Peyer's patch (tissue), 4 donors: ENCODE results near the gene TRIM4. TPM values are rescaled to one million over a fixed set of nuclear protein-coding genes. Genes with fewer than 3 reads are reported as not detected.

Experiments
- DNase-seq, 3 donors: peaks; one replicate each; pipeline ENCODE4 v3.0.0-alpha.2; 2017 to 2019
- H3K27ac ChIP-seq, 4 donors: fragments of 200-600 bp; sonication (generic); one replicate each; pipeline ENCODE4 v1.5.1; 2016 to 2019
- H3K27me3 ChIP-seq, 2 donors: fragments of 200-600 bp; sonication (generic); one replicate each; pipeline ENCODE4 v1.5.1; 2019
- H3K36me3 ChIP-seq, 3 donors: fragments of 200-600 bp; sonication (generic); one replicate each; pipeline ENCODE4 v1.5.1; 2016 to 2019
- H3K4me1 ChIP-seq, 4 donors: fragments of 200-600 bp; sonication (generic); one replicate each; pipeline ENCODE4 v1.5.1; 2016 to 2019
- H3K4me3 ChIP-seq, 4 donors: fragments of 200-600 bp; sonication (generic); 1 replicate in 3 of 4; 2 replicates in 1 of 4; pipeline ENCODE4 v1.5.1; 2016 to 2019; ENCODE audit warnings: mild to moderate bottlenecking in 1 of 4
- H3K9me3 ChIP-seq, 4 donors: fragments of 200-600 bp; sonication (generic); one replicate each; pipeline ENCODE4 v1.5.1; 2016 to 2019; ENCODE audit warnings: mild to moderate bottlenecking in 1 of 4
- CTCF ChIP-seq, 6 experiments: fragments of 450-650 bp in 4 of 6; fragments of 200-600 bp in 2 of 6; sonication (generic) in 1 of 6; IDR thresholded peaks; one replicate each; pipeline ENCODE4 v1.5.1; 2017 to 2019; ENCODE audit warnings: antibody characterized with exemption in 6 of 6, mild to moderate bottlenecking in 3 of 6, moderate library complexity in 1 of 6
- POLR2A ChIP-seq, 2 donors: fragments of 450-650 bp; IDR thresholded peaks; one replicate each; pipeline ENCODE4 v1.5.1; 2017; ENCODE audit warnings: antibody characterized with exemption in 2 of 2, mild to moderate bottlenecking in 2 of 2, moderate library complexity in 2 of 2
- total RNA-seq, 4 donors: library from RNA; depleted of rRNA; stranded (reverse); fragments of >200 nt; gene quantifications; one replicate each; pipeline ENCODE4 v1.1.0, GENCODE V29; 2016

Gene TRIM4
- total RNA-seq, 4 donors from 2014 or later = 52.1 to 80.9 (median 59.9) TPM

GRCh38 chr7:99863847-99864440, 55.4 kb downstream of the TRIM4 start:
- H3K27me3 ChIP-seq = no peaks in the 10 kb centered on the region
- H3K27ac ChIP-seq = no peak overlapping the region
- no peak for DNase-seq
- H3K4me3 ChIP-seq = no peak overlapping the region
- TF ChIP-seq CTCF (IDR thresholded peaks at IDR 0.05) = no peak
- no peak for TF ChIP-seq POLR2A (IDR thresholded peaks at IDR 0.05)
- H3K9me3 ChIP-seq = no peaks in the 10 kb centered on the region
- H3K4me1 ChIP-seq = no peaks in the 10 kb centered on the region
- H3K36me3 ChIP-seq = no peaks in the 10 kb centered on the region

- Histone ChIP-seq H3K27me3 (no peaks in the 10 kb centered on the region), H3K4me1 (no peaks in the 10 kb centered on the region), H3K36me3 (no peaks in the 10 kb centered on the region), H3K9me3 (no peaks in the 10 kb centered on the region), H3K27ac (no peak overlapping the region), H3K4me3 (no peak overlapping the region)
- TF ChIP-seq CTCF (IDR thresholded peaks at IDR 0.05) (no peak), POLR2A (IDR thresholded peaks at IDR 0.05) (no peak)
- DNase-seq = peak in 2 of 3 donors; percentile 43 to 53
Observed at GRCh38 chr7:99860281-99861127, 58.8 kb downstream of the TRIM4 start.

GRCh38 chr7:99855236-99855635, 64.1 kb downstream of the TRIM4 start:
- H3K36me3 ChIP-seq = no peaks in the 10 kb centered on the region
- no peaks in the 10 kb centered on the region for H3K27me3 ChIP-seq
- no peak overlapping the region for H3K4me3 ChIP-seq
- H3K27ac ChIP-seq = no peak overlapping the region
- no peaks in the 10 kb centered on the region for H3K9me3 ChIP-seq
- DNase-seq = no peak
- no peak for TF ChIP-seq CTCF (IDR thresholded peaks at IDR 0.05)
- TF ChIP-seq POLR2A (IDR thresholded peaks at IDR 0.05) = no peak
- H3K4me1 ChIP-seq = no peaks in the 10 kb centered on the region

- Histone ChIP-seq H3K4me3 (no peak overlapping the region), H3K27ac (no peak overlapping the region), H3K9me3 (no peaks in the 10 kb centered on the region), H3K27me3 (no peaks in the 10 kb centered on the region), H3K4me1 (no peaks in the 10 kb centered on the region), H3K36me3 (no peaks in the 10 kb centered on the region)
- peak in 1 of 3 donors; percentile 53 for DNase-seq
- TF ChIP-seq POLR2A (IDR thresholded peaks at IDR 0.05) = no peak
- no peak for TF ChIP-seq CTCF (IDR thresholded peaks at IDR 0.05)
Observed at GRCh38 chr7:99848420-99849216, 70.7 kb downstream of the TRIM4 start.

GRCh38 chr7:99844328-99844727, 75.0 kb downstream of the TRIM4 start:
- DNase-seq = no peak
- Histone ChIP-seq H3K4me1 (no peaks in the 10 kb centered on the region), H3K36me3 (no peaks in the 10 kb centered on the region), H3K27ac (no peak overlapping the region), H3K27me3 (no peaks in the 10 kb centered on the region), H3K4me3 (no peak overlapping the region), H3K9me3 (no peaks in the 10 kb centered on the region)
- TF ChIP-seq POLR2A (IDR thresholded peaks at IDR 0.05) = no peak

- H3K9me3 ChIP-seq = no peaks in the 10 kb centered on the region
- no peaks in the 10 kb centered on the region for H3K36me3 ChIP-seq
- H3K27me3 ChIP-seq = no peaks in the 10 kb centered on the region
- H3K4me1 ChIP-seq = no peaks in the 10 kb centered on the region
- TF ChIP-seq CTCF (IDR thresholded peaks at IDR 0.05) = no peak
- no peak overlapping the region for H3K27ac ChIP-seq
- H3K4me3 ChIP-seq = no peak overlapping the region
- DNase-seq = no peak
Observed at GRCh38 chr7:99843808-99844207, 75.5 kb downstream of the TRIM4 start.
